GM12878 (cell line): ENCODE measurements around the gene CDHR5. TPM values are rescaled to one million over a fixed set of nuclear protein-coding genes. Genes with fewer than 3 reads are reported as not detected.

Experiments used
- BCLAF1 ChIP-seq: fragments of 450-650 bp; IDR thresholded peaks from 2 replicates; pipeline ENCODE4 v1.6.1; 2017; ENCODE audit warnings: antibody characterized with exemption, mild to moderate bottlenecking, moderate library complexity
- BRCA1 ChIP-seq: IDR thresholded peaks from 2 replicates; pipeline ENCODE4 v1.6.1; 2011; ENCODE audit warnings: low read depth, low read length, improper control_type of control experiment
- CBX3 ChIP-seq: fragments of 200-600 bp; sonication (generic); IDR thresholded peaks from 2 replicates; pipeline ENCODE4 v1.6.1; 2016; ENCODE audit warnings: low read depth, borderline replicate concordance
- CREM ChIP-seq: IDR thresholded peaks from 2 replicates; pipeline ENCODE4 v1.6.1; 2014; ENCODE audit warnings: antibody characterized with exemption, low read depth
- GATAD2B ChIP-seq: fragments of 450-650 bp; conservative IDR thresholded peaks from 2 replicates; pipeline ENCODE4 v1.6.1; 2017; ENCODE audit warnings: low read depth, mild to moderate bottlenecking, moderate library complexity
- HCFC1 ChIP-seq: fragments of 150-350 bp; IDR thresholded peaks from 2 replicates; pipeline ENCODE4 v1.6.1; 2014; ENCODE audit warnings: low read length
- HDGF ChIP-seq: fragments of 450-650 bp; IDR thresholded peaks from 2 replicates; pipeline ENCODE4 v1.6.1; 2016; ENCODE audit warnings: antibody characterized with exemption
- HSF1 ChIP-seq: fragments of 150-350 bp; IDR thresholded peaks from 2 replicates; pipeline ENCODE4 v1.6.1; 2014; ENCODE audit warnings: mild to moderate bottlenecking, low read depth, low read length
- MTA3 ChIP-seq: IDR thresholded peaks from 2 replicates; pipeline ENCODE4 v1.6.1; 2012; ENCODE audit warnings: low read length, inconsistent platforms, borderline replicate concordance
- PAX5 ChIP-seq: IDR thresholded peaks from 2 replicates; pipeline ENCODE4 v1.6.1; 2011; ENCODE audit warnings: low read depth, low read length, borderline replicate concordance
- PKNOX1 ChIP-seq: fragments of 450-650 bp; IDR thresholded peaks from 2 replicates; pipeline ENCODE4 v1.6.1; 2016; ENCODE audit warnings: mild to moderate bottlenecking
- RBBP5 ChIP-seq: fragments of 200-600 bp; sonication (generic); conservative IDR thresholded peaks from 2 replicates; pipeline ENCODE4 v1.6.1; 2016
- RELB ChIP-seq: fragments of 450-650 bp; IDR thresholded peaks from 2 replicates; pipeline ENCODE4 v1.6.1; 2017; ENCODE audit warnings: low read depth, mild to moderate bottlenecking, moderate library complexity
- TBL1XR1 ChIP-seq: IDR thresholded peaks from 2 replicates; pipeline ENCODE4 v1.6.1; 2012; ENCODE audit warnings: low read depth, low read length, improper control_type of control experiment
- TCF7 ChIP-seq: IDR thresholded peaks from 2 replicates; pipeline ENCODE4 v1.6.1; 2014; ENCODE audit warnings: antibody characterized with exemption, borderline replicate concordance
- USF1 ChIP-seq: IDR thresholded peaks from 2 replicates; pipeline ENCODE4 v1.6.1; 2011; ENCODE audit warnings: borderline replicate concordance, low read depth, mild to moderate bottlenecking, moderate library complexity, mixed read lengths, low read length; ENCODE audit not compliant: insufficient read depth; ENCODE audit errors: extremely low read length
- ZBTB33 ChIP-seq: fragments of 450-650 bp; IDR thresholded peaks from 2 replicates; pipeline ENCODE4 v1.6.1; 2017; ENCODE audit warnings: mild to moderate bottlenecking
- polyA plus RNA-seq, 11 experiments: library from polyadenylated mRNA; depleted of rRNA in 4 of 11; unstranded in 6 of 11; stranded (reverse) in 5 of 11; fragments of >200 nt; fragmentation: Nextera tagmentation in 4 of 11; fragmentation: Illumina TruSeq in 1 of 11; extraction: Ambion mirVana in 4 of 11; extraction: Trizol in 1 of 11; gene quantifications; 1 replicate in 1 of 11; 2 replicates in 10 of 11; pipeline versions ENCODE4 v1.2.1 to v1.2.3, GENCODE V29; 2011 to 2016; ENCODE audit warnings: inconsistent platforms in 2 of 11, missing spikeins in 2 of 11, low read depth in 1 of 11
- total RNA-seq, 4 experiments: library from RNA; depleted of rRNA in 3 of 4; stranded (reverse); fragments of >200 nt in 3 of 4; fragmentation: Illumina TruSeq in 1 of 4; extraction: Trizol in 1 of 4; gene quantifications; 2 replicates each; pipeline versions ENCODE4 v1.2.1 to v1.2.3, GENCODE V29; 2013 to 2021

Gene CDHR5
- total and polyA plus RNA-seq, 10 of the 15 experiments (the other 5 are each of a cell fraction or from before 2014, with no cell fraction given) = 0.06 TPM; not detected in 9

GRCh38 chr11:575996-576768 is 48.6 kb downstream of the CDHR5 start, which contains the start of gene PHRF1 (continued):
- TF ChIP-seq TCF7 = no peak
- no peak for TF ChIP-seq BRCA1
- no peak for TF ChIP-seq ZBTB33
- TF ChIP-seq HSF1 = 0 out of 2 replicates have a peak, but pooled peaks have one; percentile 29
- no peak for TF ChIP-seq MTA3
- TF ChIP-seq BCLAF1 = peak; percentile 96
- TF ChIP-seq RELB = peak; percentile 95
- TF ChIP-seq GATAD2B = peak; percentile 89; the same call in 1 of the 2 replicates
- TF ChIP-seq RBBP5 = no peak
- peak; percentile 69 for TF ChIP-seq PKNOX1
- no peak for TF ChIP-seq CBX3
- TF ChIP-seq PAX5 = peak; percentile 95
- TF ChIP-seq TBL1XR1 = no peak
- no peak for TF ChIP-seq CREM
- TF ChIP-seq HCFC1 = peak; percentile 67
- peak; percentile 75; the same call in 1 of the 2 replicates for TF ChIP-seq HDGF
- TF ChIP-seq USF1 = no peak
